HL-60/S4 (cell line): Measurements from ENCODE around the gene LGI4.
"Not testable (repeated sequence)": the region's sequence is repeated elsewhere in the genome, so short reads cannot be mapped to it uniquely, and the experiment has no call there.

Source experiments
- in situ Hi-C: fragments of 300-500 bp; cut with MboI; formaldehyde crosslinking; loops from 2 replicates; pipeline ENCODE4 v1.14.3; 2022; ENCODE audit warnings: low sequenced_read_pairs

Gene LGI4

GRCh38 chr19:35161434-35161743 lies 26.5 kb upstream of the LGI4 start:
- in situ Hi-C loops, result no loop called here

- in situ Hi-C loops, result no loop called here
Measured at GRCh38 chr19:35160629-35161433, 26.0 kb upstream of the LGI4 start.

- in situ Hi-C loops, result no loop called here
Measured at GRCh38 chr19:35159606-35160005, 24.7 kb upstream of the LGI4 start.

- in situ Hi-C loops, result no loop called here
Measured at GRCh38 chr19:35157431-35157830, 22.6 kb upstream of the LGI4 start.

GRCh38 chr19:35156673-35157014 lies 21.8 kb upstream of the LGI4 start:
- in situ Hi-C loops, result no loop called here

GRCh38 chr19:35155981-35156672 lies 21.3 kb upstream of the LGI4 start:
- in situ Hi-C loops, result no loop called here

GRCh38 chr19:35155441-35155840 lies 20.6 kb upstream of the LGI4 start:
- in situ Hi-C loops, result no loop called here

GRCh38 chr19:35154525-35155406 lies 19.9 kb upstream of the LGI4 start, which contains the start of gene FXYD5:
FXYD5 (plus strand) TSS chr19:35154735; CDS start chr19:35155551, 816 bp downstream.
- in situ Hi-C loops, result no loop called here

GRCh38 chr19:35153701-35154524 lies 19.1 kb upstream of the LGI4 start:
- in situ Hi-C loops, result no loop called here

GRCh38 chr19:35153129-35153522 lies 18.3 kb upstream of the LGI4 start:
- in situ Hi-C loops, result not testable (repeated sequence)

GRCh38 chr19:35151273-35152065 lies 16.6 kb upstream of the LGI4 start:
- in situ Hi-C loops, result no loop called here

- in situ Hi-C loops, result no loop called here
Measured at GRCh38 chr19:35150445-35150844, 15.6 kb upstream of the LGI4 start.

GRCh38 chr19:35149463-35149862 lies 14.6 kb upstream of the LGI4 start:
- in situ Hi-C loops, result no loop called here

- in situ Hi-C loops, result no loop called here
Measured at GRCh38 chr19:35146746-35147459, 12.0 kb upstream of the LGI4 start.

GRCh38 chr19:35144600-35145436 lies 10.0 kb upstream of the LGI4 start:
- in situ Hi-C loops, result no loop called here

- in situ Hi-C loops, result no loop called here
Measured at GRCh38 chr19:35144259-35144599, 9.4 kb upstream of the LGI4 start.

GRCh38 chr19:35143818-35144217 lies 9.0 kb upstream of the LGI4 start:
- in situ Hi-C loops, result no loop called here

GRCh38 chr19:35143231-35143715 lies 8.4 kb upstream of the LGI4 start, which contains the start of gene FXYD7:
FXYD7 (plus strand) TSS chr19:35143255; CDS start chr19:35143334, 79 bp downstream.
- in situ Hi-C loops, result no loop called here
